H1 (cell line): ENCODE measurements around the gene B3GLCT. TPM values are rescaled to one million over a fixed set of nuclear protein-coding genes. Genes with fewer than 3 reads are reported as not detected.

Source experiments
- CTCF ChIA-PET: fragments of 300-600 bp; sonication (Branson Sonifier 250); formaldehyde crosslinking; loops from one replicate; lab custom pipeline; 2021; ENCODE audit not compliant: partially characterized antibody; lab: Charles Lee
- POLR2A ChIA-PET: fragments of 300-600 bp; sonication (Branson Sonifier 250); formaldehyde crosslinking; loops from one replicate; lab custom pipeline; 2021; ENCODE audit warnings: inconsistent platforms; ENCODE audit not compliant: partially characterized antibody; lab: Charles Lee
- DNase-seq, 2 experiments: peaks; one replicate each; pipeline versions ENCODE4 v3.0.0 to v3.0.0-alpha.2; 2010 to 2022; ENCODE audit warnings: low spot score in 2 of 2, low read depth in 1 of 2, mixed read lengths in 1 of 2
- FAIRE-seq: peaks from 2 replicates; lab custom pipeline; 2011; peaks lifted over from hg19 to GRCh38; lab: Jason Lieb, UNC
- H2AFZ ChIP-seq: 2 replicates; pipeline ENCODE4 v1.8.1; 2012; ENCODE audit warnings: low read length, inconsistent platforms
- H2AK5ac ChIP-seq: 2 replicates; pipeline ENCODE4 v1.6.1; 2013; ENCODE audit warnings: low read depth, low read length
- H2BK120ac ChIP-seq: replicated peaks from 2 replicates; pipeline ENCODE3; 2013; ENCODE audit warnings: low read depth, low read length, inconsistent platforms
- H2BK12ac ChIP-seq: 2 replicates; pipeline ENCODE4 v1.6.1; 2013; ENCODE audit warnings: low read depth, low read length
- H2BK15ac ChIP-seq: 2 replicates; pipeline ENCODE4 v1.6.1; 2013; ENCODE audit warnings: low read length
- H2BK20ac ChIP-seq: 2 replicates; pipeline ENCODE4 v1.6.1; 2013; ENCODE audit warnings: low read length
- H2BK5ac ChIP-seq: 2 replicates; pipeline ENCODE4 v1.6.1; 2013; ENCODE audit warnings: low read depth, low read length
- H3K14ac ChIP-seq: 2 replicates; pipeline ENCODE4 v1.6.1; 2013; ENCODE audit warnings: inconsistent platforms; ENCODE audit not compliant: insufficient read length
- H3K18ac ChIP-seq: 2 replicates; pipeline ENCODE4 v1.6.1; 2013; ENCODE audit warnings: low read length; ENCODE audit errors: extremely low read depth
- H3K23ac ChIP-seq: 2 replicates; pipeline ENCODE4 v1.6.1; 2013; ENCODE audit warnings: inconsistent platforms; ENCODE audit not compliant: insufficient read length
- H3K23me2 ChIP-seq: 2 replicates; pipeline ENCODE4 v1.6.1; 2013; ENCODE audit warnings: low read depth, low read length
- H3K27ac ChIP-seq: 2 replicates; pipeline ENCODE4 v1.6.1; 2011; ENCODE audit warnings: low read depth, low read length, inconsistent platforms
- H3K27me3 ChIP-seq, 4 experiments: replicated peaks in 1 of 4; 1 replicate in 1 of 4; 2 replicates in 3 of 4; pipeline versions ENCODE4 v1.6.1 to v1.8.1; 2011 to 2013; ENCODE audit warnings: low read length in 3 of 4, mild to moderate bottlenecking in 3 of 4, inconsistent platforms in 2 of 4, mixed read lengths in 2 of 4, moderate library complexity in 1 of 4; ENCODE audit not compliant: control insufficient read depth in 3 of 4, insufficient read depth in 3 of 4; ENCODE audit errors: extremely low read depth in 1 of 4
- H3K36me3 ChIP-seq, 4 experiments: 2 replicates each; pipeline versions ENCODE4 v1.6.1 to v1.8.1; 2011 to 2013; ENCODE audit warnings: mild to moderate bottlenecking in 4 of 4, low read length in 3 of 4, moderate library complexity in 2 of 4, control low read depth in 1 of 4, inconsistent platforms in 1 of 4; ENCODE audit not compliant: insufficient read depth in 4 of 4, control insufficient read depth in 2 of 4
- H3K4ac ChIP-seq: replicated peaks from 2 replicates; pipeline ENCODE3; 2013; ENCODE audit warnings: low read length, low read depth, mixed read lengths, inconsistent platforms; ENCODE audit not compliant: insufficient read length
- H3K4me1 ChIP-seq, 4 experiments: replicated peaks in 1 of 4; 1 replicate in 1 of 4; 2 replicates in 3 of 4; pipeline versions ENCODE4 v1.6.1 to v1.8.1; 2011 to 2013; ENCODE audit warnings: low read length in 3 of 4, inconsistent platforms in 2 of 4, mixed read lengths in 1 of 4; ENCODE audit not compliant: insufficient read depth in 4 of 4, control insufficient read depth in 3 of 4
- H3K4me2 ChIP-seq, 2 experiments: 2 replicates each; pipeline versions ENCODE4 v1.6.1 to v1.8.1; 2011 to 2013; ENCODE audit warnings: low read depth in 2 of 2, low read length in 2 of 2, control low read depth in 1 of 2, inconsistent platforms in 1 of 2, mild to moderate bottlenecking in 1 of 2; ENCODE audit not compliant: insufficient read depth in 1 of 2
- H3K4me3 ChIP-seq, 4 experiments: fragments of 200-600, 300-600 bp in 1 of 4; sonication (generic), shearing (Covaris generic), sonication (Bioruptor Twin) in 1 of 4; 2 replicates each; pipeline versions ENCODE4 v1.5.1 to v1.8.1; 2011 to 2016; ENCODE audit warnings: low read length in 4 of 4, low read depth in 3 of 4, control low read depth in 2 of 4, inconsistent platforms in 2 of 4, mild to moderate bottlenecking in 2 of 4, mixed read lengths in 1 of 4, moderate library complexity in 1 of 4; ENCODE audit not compliant: insufficient read depth in 2 of 4; ENCODE audit errors: extremely low read depth in 1 of 4
- H3K56ac ChIP-seq: replicated peaks from 2 replicates; pipeline ENCODE3; 2013; ENCODE audit warnings: low read depth, mild to moderate bottlenecking, mixed read lengths, low read length, inconsistent platforms; ENCODE audit not compliant: insufficient read length
- H3K79me1 ChIP-seq: 2 replicates; pipeline ENCODE4 v1.6.1; 2013; ENCODE audit warnings: low read depth, low read length, control low read depth
- H3K79me2 ChIP-seq, 2 experiments: 2 replicates each; pipeline versions ENCODE4 v1.6.1 to v1.8.1; 2012 to 2013; ENCODE audit warnings: low read length in 2 of 2, mild to moderate bottlenecking in 2 of 2, inconsistent platforms in 1 of 2; ENCODE audit not compliant: insufficient read depth in 2 of 2, control insufficient read depth in 1 of 2
- H3K9ac ChIP-seq, 4 experiments: replicated peaks in 1 of 4; 1 replicate in 1 of 4; 2 replicates in 3 of 4; pipeline versions ENCODE4 v1.6.1 to v1.8.1; 2011 to 2013; ENCODE audit warnings: low read depth in 3 of 4, low read length in 3 of 4, control low read depth in 2 of 4, mild to moderate bottlenecking in 2 of 4, moderate library complexity in 2 of 4, inconsistent platforms in 1 of 4; ENCODE audit errors: extremely low read depth in 1 of 4
- H3K9me3 ChIP-seq, 2 experiments: 2 replicates each; pipeline versions ENCODE4 v1.6.1 to v1.8.1; 2012 to 2013; ENCODE audit warnings: mild to moderate bottlenecking in 2 of 2, moderate library complexity in 2 of 2, control low read depth in 1 of 2, inconsistent platforms in 1 of 2, low read depth in 1 of 2, low read length in 1 of 2, mixed read lengths in 1 of 2; ENCODE audit not compliant: insufficient read depth in 2 of 2
- H4K20me1 ChIP-seq, 2 experiments: replicated peaks in 1 of 2; 2 replicates each; pipeline versions ENCODE3 to v1.8.1; 2011 to 2013; ENCODE audit warnings: inconsistent platforms in 2 of 2, low read length in 2 of 2, mild to moderate bottlenecking in 1 of 2; ENCODE audit not compliant: insufficient read depth in 2 of 2, control insufficient read depth in 1 of 2
- H4K5ac ChIP-seq: 2 replicates; pipeline ENCODE4 v1.6.1; 2013; ENCODE audit warnings: low read length, low read depth, mixed read lengths, inconsistent platforms; ENCODE audit not compliant: insufficient read length
- H4K8ac ChIP-seq: 2 replicates; pipeline ENCODE4 v1.8.0; 2013; ENCODE audit warnings: mild to moderate bottlenecking, moderate library complexity, low read length, inconsistent platforms; ENCODE audit not compliant: insufficient read depth; ENCODE audit errors: extremely low read depth
- H4K91ac ChIP-seq: replicated peaks from 2 replicates; pipeline ENCODE3; 2013; ENCODE audit warnings: low read length, mixed read lengths, inconsistent platforms; ENCODE audit not compliant: insufficient read length
- EGR1 ChIP-seq: IDR thresholded peaks from 2 replicates; pipeline ENCODE4 v1.6.1; 2011; ENCODE audit warnings: low read depth, low read length, borderline replicate concordance
- HDAC6 ChIP-seq: IDR thresholded peaks from one replicate; pipeline ENCODE4 v1.7.1; 2012; ENCODE audit warnings: low read depth, mild to moderate bottlenecking, inconsistent platforms, low read length, moderate library complexity
- KDM5A ChIP-seq: fragments of 200-600 bp; IDR thresholded peaks from 2 replicates; pipeline ENCODE4 v1.7.1; 2012; ENCODE audit warnings: mild to moderate bottlenecking, low read length, inconsistent platforms, mixed read lengths
- POLR2AphosphoS5 ChIP-seq: IDR thresholded peaks from 2 replicates; pipeline ENCODE4 v1.6.1; 2011; ENCODE audit warnings: low read depth, low read length
- WGBS, 2 experiments: shearing (Covaris generic) in 1 of 2; methylation state at CpG; one replicate each; pipeline versions ENCODE4 v1.1.6 to v1.1.7; 2013 to 2015; ENCODE audit warnings: low lambda C conversion rate in 2 of 2, mixed read lengths in 2 of 2, inconsistent platforms in 1 of 2, low coverage in 1 of 2, missing lambda C conversion rate in 1 of 2; ENCODE audit not compliant: insufficient replicate concordance in 2 of 2, insufficient coverage in 1 of 2, insufficient read length in 1 of 2; ENCODE audit errors: extremely low coverage in 1 of 2, missing lambda C conversion rate in 1 of 2; 5-methylcytosine and 5-hydroxymethylcytosine counted together
- polyA plus RNA-seq, 7 experiments: library from polyadenylated mRNA; depleted of rRNA in 3 of 7; stranded (reverse) in 5 of 7; unstranded in 2 of 7; fragments of >200 nt in 5 of 7; fragments of 200-250 nt in 2 of 7; gene quantifications; 1 replicate in 5 of 7; 2 replicates in 1 of 7; 4 replicates in 1 of 7; pipeline versions ENCODE4 v1.2.1 to v1.2.3, GENCODE V29; 2011 to 2013; ENCODE audit warnings: missing spikeins in 2 of 7, mixed read lengths in 2 of 7
- total RNA-seq: library from RNA; stranded (reverse); fragmentation: NEBNext Ultra II Directional; extraction: Animal tissue kit (Norgen Biotek cat#: 25700); gene quantifications from 2 replicates; pipeline ENCODE4 v1.2.1, GENCODE V29; 2021

B3GLCT gene
- total and polyA plus RNA-seq, 2 of the 8 experiments (the other 6 are each of a cell fraction or from before 2014, with no cell fraction given), result 1.5 to 4.1 TPM

GRCh38 chr13:31328549-31329235, 128.9 kb downstream of the B3GLCT start:
- no peak overlapping the region for H2BK120ac ChIP-seq
- no peak overlapping the region for H3K27ac ChIP-seq
- H3K14ac ChIP-seq, result no peak overlapping the region
- H4K20me1 ChIP-seq, result no peaks in the 10 kb centered on the region
- no peak overlapping the region for H3K56ac ChIP-seq
- H3K4ac ChIP-seq, result no peak overlapping the region
- H3K23ac ChIP-seq, result no peak overlapping the region
- H3K27me3 ChIP-seq, result no peaks in the 10 kb centered on the region
- H2BK20ac ChIP-seq, result no peak overlapping the region
- H3K4me3 ChIP-seq, result no peak overlapping the region
- no peaks in the 10 kb centered on the region; a peak in 1 of 7 replicates for H3K4me1 ChIP-seq
- no peak overlapping the region for H2BK15ac ChIP-seq
- no peak overlapping the region for H2BK5ac ChIP-seq
- no peak overlapping the region for H2AFZ ChIP-seq
- H3K79me2 ChIP-seq, result no peaks in the 10 kb centered on the region
- no peak overlapping the region for H2BK12ac ChIP-seq
- TF ChIP-seq HDAC6 (no peak), POLR2AphosphoS5 (no peak), EGR1 (no peak), KDM5A (no peak)
- H4K91ac ChIP-seq, result no peak overlapping the region
- no peaks in the 10 kb centered on the region for H3K79me1 ChIP-seq
- H4K8ac ChIP-seq, result no peak overlapping the region
- no peaks in the 10 kb centered on the region; the same call in 1 of the 2 replicates for H3K23me2 ChIP-seq
- POLR2A ChIA-PET, result no interaction called here
- H3K9ac ChIP-seq, result no peak overlapping the region
- H4K5ac ChIP-seq, result no peak overlapping the region
- H3K9me3 ChIP-seq, result no peaks in the 10 kb centered on the region
- H3K36me3 ChIP-seq, result no peaks in the 10 kb centered on the region
- H3K18ac ChIP-seq, result no peak overlapping the region
- CTCF ChIA-PET, result no interaction called here
- H2AK5ac ChIP-seq, result no peak overlapping the region
- FAIRE-seq, result no peak
- 80% methylated on average over 7 of the region's 8 CpGs; no CpG with 5 or more reads in 1 of the 2 experiments for WGBS, 2 experiments
- no peak overlapping the region for H3K4me2 ChIP-seq
- no peak for DNase-seq
